GM13977 (cell line): ENCODE results near the gene LRRC18.
A peak's percentile ranks its signal among the peaks of the same experiment; 100 is the strongest.

Experiments
- DNase-seq: peaks from one replicate; pipeline ENCODE4 v3.0.0; 2012; ENCODE audit warnings: low spot score
- in situ Hi-C: fragments of 300-500 bp; cut with MboI; formaldehyde crosslinking; loops from one replicate; pipeline ENCODE4 v1.12.0; 2022; ENCODE audit warnings: low sequenced_read_pairs, low pct_unique_long_range_greater_than_20kb, mixed read lengths, inconsistent platforms; ENCODE audit not compliant: unreplicated experiment
- TF ChIP-seq, protein P1 (sequence below): IDR thresholded peaks from 2 replicates; pipeline ENCODE4 v1.5.1; 2012; ENCODE audit warnings: mild to moderate bottlenecking, control low read depth; ENCODE audit not compliant: insufficient read depth; ENCODE audit errors: extremely low read depth, missing control alignments

The LRRC18 gene

DNA sequence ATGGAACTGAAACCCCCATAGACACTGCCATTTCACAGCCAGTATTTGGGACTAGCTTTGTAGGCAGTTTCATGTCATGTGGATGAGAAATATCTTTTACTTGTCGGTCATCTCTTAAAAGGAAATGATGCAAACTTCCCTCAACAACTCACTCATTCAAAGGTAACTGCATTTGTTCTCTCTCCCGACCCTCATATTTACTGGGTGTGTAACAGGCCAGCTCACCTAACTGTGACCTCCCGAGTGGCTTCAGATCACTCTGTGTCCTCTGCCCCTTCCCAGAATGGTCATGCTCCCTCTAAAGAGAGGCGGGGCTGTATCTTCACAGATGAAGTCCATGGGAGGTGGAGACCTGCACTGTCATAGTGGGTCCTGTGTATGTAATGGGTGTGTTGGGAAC is 14.7 kb downstream of the LRRC18 start:
- in situ Hi-C loops: no loop called here
- TF ChIP-seq, protein P1, sequence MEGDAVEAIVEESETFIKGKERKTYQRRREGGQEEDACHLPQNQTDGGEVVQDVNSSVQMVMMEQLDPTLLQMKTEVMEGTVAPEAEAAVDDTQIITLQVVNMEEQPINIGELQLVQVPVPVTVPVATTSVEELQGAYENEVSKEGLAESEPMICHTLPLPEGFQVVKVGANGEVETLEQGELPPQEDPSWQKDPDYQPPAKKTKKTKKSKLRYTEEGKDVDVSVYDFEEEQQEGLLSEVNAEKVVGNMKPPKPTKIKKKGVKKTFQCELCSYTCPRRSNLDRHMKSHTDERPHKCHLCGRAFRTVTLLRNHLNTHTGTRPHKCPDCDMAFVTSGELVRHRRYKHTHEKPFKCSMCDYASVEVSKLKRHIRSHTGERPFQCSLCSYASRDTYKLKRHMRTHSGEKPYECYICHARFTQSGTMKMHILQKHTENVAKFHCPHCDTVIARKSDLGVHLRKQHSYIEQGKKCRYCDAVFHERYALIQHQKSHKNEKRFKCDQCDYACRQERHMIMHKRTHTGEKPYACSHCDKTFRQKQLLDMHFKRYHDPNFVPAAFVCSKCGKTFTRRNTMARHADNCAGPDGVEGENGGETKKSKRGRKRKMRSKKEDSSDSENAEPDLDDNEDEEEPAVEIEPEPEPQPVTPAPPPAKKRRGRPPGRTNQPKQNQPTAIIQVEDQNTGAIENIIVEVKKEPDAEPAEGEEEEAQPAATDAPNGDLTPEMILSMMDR: no peak
- DNase-seq: no peak

DNA sequence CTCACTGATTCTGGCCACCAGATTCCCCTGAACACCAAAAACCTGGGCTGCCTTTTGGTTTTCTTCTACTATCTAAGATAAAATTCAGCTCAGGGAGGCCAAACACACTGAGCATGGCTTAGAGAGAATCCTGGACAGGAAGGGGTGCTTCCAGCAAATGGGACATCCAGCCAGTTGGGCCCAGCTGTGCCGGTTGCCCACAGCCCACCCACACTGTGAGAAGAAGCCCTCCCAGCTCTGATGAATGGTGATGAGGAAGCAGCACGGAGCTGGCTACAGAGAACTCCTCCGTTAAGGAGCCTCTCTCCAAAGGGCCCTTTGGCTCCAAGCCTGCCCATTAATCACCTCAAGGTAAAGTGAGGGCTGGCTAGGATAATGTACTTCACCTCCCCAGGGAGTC is 15.9 kb downstream of the LRRC18 start:
- in situ Hi-C loops: no loop called here
- TF ChIP-seq, protein P1: no peak
- DNase-seq: no peak

DNA sequence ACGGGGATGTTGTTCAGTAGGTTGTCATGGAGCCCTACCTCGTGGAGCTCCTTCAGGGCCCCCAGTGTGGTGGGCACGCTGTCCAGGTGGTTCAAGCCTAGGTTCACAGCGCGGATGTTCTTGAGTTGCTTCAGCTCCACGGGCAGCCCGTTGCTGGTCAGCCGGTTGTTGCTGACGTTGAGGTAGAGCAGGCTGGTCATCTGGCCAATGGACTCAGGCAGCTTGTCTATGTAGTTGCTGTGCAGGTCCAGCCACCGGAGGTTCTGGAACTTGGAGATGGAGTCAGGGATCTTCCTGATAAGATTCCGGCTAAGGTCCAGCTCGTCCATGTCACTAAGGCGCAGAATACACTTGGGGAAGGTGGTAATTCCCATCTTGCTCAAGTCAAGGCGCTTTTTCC is 26.0 kb downstream of the LRRC18 start:
- TF ChIP-seq, protein P1: no peak
- no peak for DNase-seq
- in situ Hi-C loops: no loop called here

DNA sequence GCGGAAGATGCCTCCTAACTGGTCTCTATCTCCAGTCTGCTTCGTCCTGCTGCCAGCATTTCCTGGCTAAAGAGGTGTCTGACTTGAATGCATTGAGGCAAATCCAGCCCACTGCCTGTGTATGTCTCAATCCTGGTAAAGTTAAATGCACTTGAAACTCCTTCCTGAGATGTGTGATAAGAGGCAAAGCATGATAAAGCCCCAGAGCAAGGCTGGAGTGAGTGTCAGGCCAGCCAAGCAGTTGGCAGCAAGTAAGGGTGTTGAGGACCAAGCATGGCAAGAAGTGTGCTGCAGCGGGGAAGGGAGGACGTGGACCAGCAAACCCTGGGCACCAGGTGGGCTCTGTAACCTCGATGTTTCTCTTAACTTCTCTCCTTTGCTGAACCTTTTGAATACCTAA is 29.1 kb downstream of the LRRC18 start:
- DNase-seq: no peak
- in situ Hi-C loops: no loop called here

DNA sequence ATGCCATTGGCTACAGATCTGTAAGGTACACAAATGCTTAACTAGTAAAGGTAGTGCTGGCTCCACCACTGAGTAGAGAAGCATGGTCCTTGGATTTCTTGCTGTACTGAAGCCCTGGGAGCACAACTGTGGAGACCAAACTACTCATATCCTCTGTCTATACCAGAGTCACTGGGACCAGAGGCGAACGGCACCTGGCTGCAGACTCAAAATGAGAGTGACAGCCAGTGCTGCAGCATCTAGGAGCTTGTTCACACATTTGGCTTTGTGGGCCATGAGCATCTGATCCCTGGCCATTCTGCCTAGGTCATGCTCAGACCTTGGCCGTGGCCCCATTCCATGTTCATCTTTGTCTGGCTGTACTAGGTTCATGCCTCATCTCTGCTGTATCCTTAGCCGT is 31.9 kb downstream of the LRRC18 start:
- peak; percentile 50 for DNase-seq
- TF ChIP-seq, protein P1: no peak

More for the DNA sequence above, 29.1 kb downstream of the LRRC18 start:
- TF ChIP-seq, protein P1: no peak

DNA sequence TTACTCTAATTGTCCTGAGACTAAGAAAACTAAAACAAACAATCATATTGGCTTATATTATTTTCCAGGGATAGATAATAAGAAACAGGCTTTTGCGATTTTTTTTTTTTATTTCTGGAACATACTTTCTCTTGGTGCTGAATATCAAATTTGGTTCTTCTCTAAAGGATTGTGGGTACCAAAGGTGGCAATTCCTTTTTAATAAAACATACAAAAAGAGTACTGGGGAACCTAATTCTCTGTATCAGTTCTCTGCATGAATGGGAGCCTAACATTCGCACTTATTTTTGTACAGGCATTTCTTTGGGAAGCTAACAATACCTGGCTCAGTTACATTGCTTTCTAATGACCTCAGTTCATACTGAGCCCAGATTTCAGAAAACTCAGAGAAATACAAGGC is 32.8 kb downstream of the LRRC18 start:
- TF ChIP-seq, protein P1: no peak
- in situ Hi-C loops: no loop called here

More for the DNA sequence above, 31.9 kb downstream of the LRRC18 start:
- in situ Hi-C loops: no loop called here

DNA sequence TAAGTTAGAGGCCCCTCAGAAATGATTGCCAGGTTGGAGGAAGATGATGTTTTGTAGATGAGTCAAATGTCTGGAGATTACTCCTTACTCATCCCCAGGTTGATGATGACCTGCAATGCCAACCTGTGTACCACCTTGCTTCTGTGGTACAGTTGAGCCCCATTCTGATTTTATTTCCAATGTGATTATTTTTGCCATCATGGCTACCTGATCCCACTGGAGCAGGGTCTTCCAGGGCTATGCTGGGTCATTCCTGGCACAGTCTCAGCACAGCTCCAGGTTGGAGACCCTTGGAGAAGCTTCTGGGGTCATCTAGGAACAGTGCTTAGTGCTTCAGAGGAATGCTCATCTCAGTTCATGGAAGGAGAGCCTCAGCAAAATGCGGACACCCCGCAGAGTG is 34.3 kb downstream of the LRRC18 start:
- DNase-seq: no peak
- TF ChIP-seq, protein P1: no peak
- in situ Hi-C loops: no loop called here

More for the DNA sequence above, 32.8 kb downstream of the LRRC18 start:
- DNase-seq: no peak
